Measurements from ENCODE around the gene FOXD1. TPM values are rescaled to one million over a fixed set of nuclear protein-coding genes. Genes with fewer than 3 reads are reported as not detected.
"Not testable (repeated sequence)": the region's sequence is repeated elsewhere in the genome, so short reads cannot be mapped to it uniquely, and the experiment has no call there.

The FOXD1 gene
- total and polyA plus RNA-seq, 8 donors: 0.18 to 0.28 (median 0.19) TPM; not detected in 5

DNA sequence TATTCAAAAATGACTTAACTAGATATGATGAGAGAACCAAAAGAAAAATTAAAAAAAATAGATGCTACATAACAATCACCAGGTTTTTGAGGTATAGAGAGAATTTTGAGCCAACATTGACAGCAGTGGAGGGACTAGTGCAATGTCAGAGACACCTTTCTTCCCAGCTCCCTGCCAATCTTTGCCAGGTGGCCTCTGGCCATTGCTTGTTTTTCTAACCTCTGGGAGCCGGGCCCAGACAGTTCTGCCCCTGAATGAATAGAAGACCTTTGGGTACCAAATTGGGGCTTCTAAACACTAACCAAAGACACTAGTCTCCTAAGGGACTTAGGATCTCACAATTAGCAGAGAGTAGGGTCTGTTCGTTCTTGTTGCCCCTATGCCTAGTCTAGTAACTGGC is 33.4 kb downstream of the FOXD1 start:
- WGBS, 5 donors: 63 to 80% (median 76%) methylated on average over 2 of the region's 2 CpGs
- Histone ChIP-seq H3K9me3 (no peaks in the 10 kb centered on the region), H3K4me3 (no peak overlapping the region), H3K4me1 (peaks cover 10 to 14% (median 12%) of the 10 kb centered on the region in 4 donors), H3K27me3 (peaks cover 18 to 84% (median 61%) of the 10 kb centered on the region in 3 donors), H3K27ac (no peak overlapping the region), H3K36me3 (no peaks in the 10 kb centered on the region)
- intact Hi-C loops (cut with DNase I; ENCODE audit: low total_unique reads): no loop called here
- DNase-seq: no peak
- TF ChIP-seq POLR2A (IDR thresholded peaks at IDR 0.05) (no peak), POLR2AphosphoS5 (IDR thresholded peaks at IDR 0.05) (no peak), EP300 (IDR thresholded peaks at IDR 0.05) (no peak), CTCF (IDR thresholded peaks at IDR 0.05) (no peak)

- TF ChIP-seq POLR2A (IDR thresholded peaks at IDR 0.05): no peak
- no peaks in the 10 kb centered on the region for H3K4me1 ChIP-seq
- H3K27ac ChIP-seq: no peak overlapping the region
- WGBS, 5 donors: 70 to 83% (median 78%) methylated on average over 1 of the region's 1 CpG
- H3K36me3 ChIP-seq: no peaks in the 10 kb centered on the region
- no peak for DNase-seq
- no peak overlapping the region for H3K4me3 ChIP-seq
- intact Hi-C loops (cut with DNase I; ENCODE audit: low total_unique reads): no loop called here
- H3K27me3 ChIP-seq: peaks cover 0 to 68% (median 35%) of the 10 kb centered on the region in 3 donors
- no peaks in the 10 kb centered on the region for H3K9me3 ChIP-seq
These were observed 36.0 kb downstream of the FOXD1 start for GRCh38 chr5:73412597-73412988.

DNA sequence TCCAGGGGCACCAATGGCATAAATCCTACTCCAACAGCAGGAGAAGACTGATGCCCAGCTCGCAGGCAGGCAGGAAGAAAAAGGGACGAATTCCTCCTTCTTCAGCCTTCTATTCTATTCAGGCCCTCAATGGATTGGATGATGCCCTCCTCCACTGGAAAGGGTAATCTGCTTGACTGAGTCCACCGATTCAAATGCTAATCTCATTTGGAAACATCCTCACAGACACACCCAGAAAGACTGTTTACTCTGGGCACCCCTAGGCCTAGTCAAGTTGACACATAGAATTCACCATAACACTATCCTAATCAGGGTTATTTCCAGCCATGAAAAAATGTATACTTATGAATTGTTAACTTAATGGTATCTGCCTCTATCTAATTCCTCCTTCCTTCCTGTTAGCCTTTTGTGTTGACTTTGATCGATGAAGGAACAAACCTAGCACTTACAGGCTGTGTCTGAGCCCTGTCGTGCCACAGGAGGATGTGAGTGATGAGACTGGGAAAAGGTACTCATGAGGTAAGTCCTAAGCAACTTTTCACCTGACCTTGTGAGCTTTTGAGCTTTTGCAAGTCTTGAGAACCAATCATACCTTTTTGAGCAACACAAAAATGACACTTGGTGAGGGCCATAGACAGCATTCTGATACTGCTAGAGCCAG is 36.5 kb downstream of the FOXD1 start:
- H3K27ac ChIP-seq: no peak overlapping the region
- 38 to 46% (median 39%) methylated on average over 5 of the region's 5 CpGs for WGBS, 5 donors
- H3K4me3 ChIP-seq: no peak overlapping the region
- no peak for DNase-seq
- H3K9me3 ChIP-seq: no peaks in the 10 kb centered on the region
- no peaks in the 10 kb centered on the region for H3K4me1 ChIP-seq
- H3K27me3 ChIP-seq: peaks cover 0 to 67% (median 30%) of the 10 kb centered on the region in 3 donors
- intact Hi-C loops (cut with DNase I; ENCODE audit: low total_unique reads): no loop called here
- H3K36me3 ChIP-seq: no peaks in the 10 kb centered on the region
- TF ChIP-seq POLR2A (IDR thresholded peaks at IDR 0.05) (no peak), POLR2AphosphoS5 (IDR thresholded peaks at IDR 0.05) (no peak), CTCF (IDR thresholded peaks at IDR 0.05) (no peak)

DNA sequence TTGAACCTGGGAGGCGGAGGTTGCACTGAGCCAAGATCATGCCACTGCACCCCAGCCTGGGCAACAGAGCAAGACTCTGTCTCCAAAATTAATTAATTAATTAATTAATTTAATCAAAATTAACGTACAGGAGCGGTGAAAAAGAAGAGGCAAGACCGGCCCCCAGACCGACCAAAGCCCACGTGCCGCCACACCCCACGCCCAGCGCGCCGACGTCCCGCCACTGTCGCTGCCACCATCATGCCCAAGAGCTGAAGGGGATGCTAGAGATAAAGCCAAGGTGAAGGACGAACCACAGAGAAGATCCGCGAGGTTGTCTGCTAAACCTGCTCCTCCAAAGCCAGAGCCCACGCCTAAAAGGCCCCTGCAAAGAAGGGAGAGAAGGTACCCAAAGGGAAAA is 38.6 kb downstream of the FOXD1 start:
- H3K27ac ChIP-seq: not testable (repeated sequence)
- H3K27me3 ChIP-seq: peaks cover 0 to 46% (median 14%) of the 10 kb centered on the region in 3 donors

GRCh38 chr5:73405691-73406090 is 42.9 kb downstream of the FOXD1 start:
- Histone ChIP-seq H3K4me1 (no peaks in the 10 kb centered on the region), H3K9me3 (no peaks in the 10 kb centered on the region), H3K36me3 (no peaks in the 10 kb centered on the region), H3K4me3 (no peak overlapping the region), H3K27me3 (peaks cover 0 to 19% (median 0%) of the 10 kb centered on the region in 3 donors), H3K27ac (no peak overlapping the region)
- no peak for DNase-seq
- intact Hi-C loops (cut with DNase I; ENCODE audit: low total_unique reads): no loop called here
- TF ChIP-seq CTCF (IDR thresholded peaks at IDR 0.05) (no peak), POLR2AphosphoS5 (IDR thresholded peaks at IDR 0.05) (no peak), EP300 (IDR thresholded peaks at IDR 0.05) (no peak), POLR2A (IDR thresholded peaks at IDR 0.05) (no peak)
- WGBS, 5 donors: 11 to 37% (median 22%) methylated on average over 1 of the region's 1 CpG

More for the DNA sequence above, 38.6 kb downstream of the FOXD1 start:
- H3K4me1 ChIP-seq; H3K9me3 ChIP-seq; DNase-seq; intact Hi-C loops (cut with DNase I; ENCODE audit: low total_unique reads); H3K36me3 ChIP-seq; H3K4me3 ChIP-seq: not testable (repeated sequence)
- WGBS, 5 donors: 87 to 98% (median 91%) methylated on average over 17 to 18 of the region's 18 CpGs
